Stomach (tissue), 4 donors: Measurements from ENCODE around the gene KLF5.

ENCODE experiments used
- EP300 ChIP-seq: sonication (generic); formaldehyde crosslinking; IDR thresholded peaks from one replicate; pipeline ENCODE4 v1.6.1; 2017; ENCODE audit warnings: antibody characterized with exemption
- POLR2A ChIP-seq, 4 donors: fragments of 450-650 bp; IDR thresholded peaks; one replicate each; pipeline ENCODE4 v1.6.1; 2016; ENCODE audit warnings: antibody characterized with exemption in 4 of 4, control low read depth in 2 of 4, mild to moderate bottlenecking in 1 of 4, moderate library complexity in 1 of 4
- TF ChIP-seq, protein P1 (sequence below), 7 experiments: fragments of 450-650 bp in 4 of 7; fragments of 200-600 bp in 3 of 7; sonication (generic) in 3 of 7; IDR thresholded peaks; one replicate each; pipeline ENCODE4 v1.5.1; 2016 to 2019; ENCODE audit warnings: antibody characterized with exemption in 7 of 7, control low read depth in 2 of 7, mild to moderate bottlenecking in 1 of 7

DNA sequence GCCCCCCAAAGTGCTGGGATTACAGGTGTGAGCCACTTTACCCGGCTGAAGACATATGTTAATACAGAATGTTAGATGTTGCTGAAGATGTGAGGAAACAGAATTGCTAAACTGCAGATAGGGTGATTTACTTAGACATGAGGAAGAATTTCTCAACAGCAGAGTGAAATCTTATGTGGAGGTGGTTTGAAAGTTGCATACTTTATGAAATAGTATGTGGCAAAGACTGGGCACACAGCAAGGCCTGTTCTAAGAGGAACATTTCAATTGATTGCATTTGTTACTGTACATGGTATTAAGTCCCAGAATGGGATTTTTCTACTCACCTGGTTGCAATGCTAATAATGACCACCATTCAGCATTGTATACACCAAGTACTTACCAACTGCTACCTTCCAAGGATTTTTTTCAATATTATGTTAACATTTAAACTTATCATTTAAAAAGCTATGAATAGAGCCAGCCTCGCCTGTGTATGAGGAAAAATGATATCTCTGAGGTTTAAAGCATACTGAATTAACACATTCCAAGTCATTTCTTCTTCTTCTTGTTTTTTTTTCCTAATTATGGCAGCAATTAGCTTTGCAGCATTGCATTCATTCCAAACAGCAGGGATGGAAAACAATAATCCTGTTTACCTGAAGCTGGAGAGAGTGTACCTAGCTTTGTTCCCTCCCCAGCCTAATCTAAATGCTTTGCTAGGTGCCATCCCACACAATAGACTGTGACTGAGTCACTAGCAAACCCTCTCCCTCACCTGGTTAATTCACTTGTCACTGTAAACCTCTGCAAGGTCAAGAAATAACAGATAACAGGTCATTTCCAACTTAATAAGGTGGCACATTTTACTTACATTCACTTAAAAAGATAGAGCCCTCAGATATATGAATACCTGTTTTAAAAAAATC is 19.4 kb upstream of the KLF5 start:
- TF ChIP-seq POLR2A (IDR thresholded peaks at IDR 0.05) (no peak), EP300 (no peak)
- TF ChIP-seq, protein P1, sequence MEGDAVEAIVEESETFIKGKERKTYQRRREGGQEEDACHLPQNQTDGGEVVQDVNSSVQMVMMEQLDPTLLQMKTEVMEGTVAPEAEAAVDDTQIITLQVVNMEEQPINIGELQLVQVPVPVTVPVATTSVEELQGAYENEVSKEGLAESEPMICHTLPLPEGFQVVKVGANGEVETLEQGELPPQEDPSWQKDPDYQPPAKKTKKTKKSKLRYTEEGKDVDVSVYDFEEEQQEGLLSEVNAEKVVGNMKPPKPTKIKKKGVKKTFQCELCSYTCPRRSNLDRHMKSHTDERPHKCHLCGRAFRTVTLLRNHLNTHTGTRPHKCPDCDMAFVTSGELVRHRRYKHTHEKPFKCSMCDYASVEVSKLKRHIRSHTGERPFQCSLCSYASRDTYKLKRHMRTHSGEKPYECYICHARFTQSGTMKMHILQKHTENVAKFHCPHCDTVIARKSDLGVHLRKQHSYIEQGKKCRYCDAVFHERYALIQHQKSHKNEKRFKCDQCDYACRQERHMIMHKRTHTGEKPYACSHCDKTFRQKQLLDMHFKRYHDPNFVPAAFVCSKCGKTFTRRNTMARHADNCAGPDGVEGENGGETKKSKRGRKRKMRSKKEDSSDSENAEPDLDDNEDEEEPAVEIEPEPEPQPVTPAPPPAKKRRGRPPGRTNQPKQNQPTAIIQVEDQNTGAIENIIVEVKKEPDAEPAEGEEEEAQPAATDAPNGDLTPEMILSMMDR (IDR thresholded peaks at IDR 0.05): no peak
